ENCODE data around the gene FBXO3. TPM values are rescaled to one million over a fixed set of nuclear protein-coding genes. Genes with fewer than 3 reads are reported as not detected.

Gene FBXO3
- polyA plus RNA-seq, 3 donors, result 17.5 to 25.2 (median 21.4) TPM

DNA sequence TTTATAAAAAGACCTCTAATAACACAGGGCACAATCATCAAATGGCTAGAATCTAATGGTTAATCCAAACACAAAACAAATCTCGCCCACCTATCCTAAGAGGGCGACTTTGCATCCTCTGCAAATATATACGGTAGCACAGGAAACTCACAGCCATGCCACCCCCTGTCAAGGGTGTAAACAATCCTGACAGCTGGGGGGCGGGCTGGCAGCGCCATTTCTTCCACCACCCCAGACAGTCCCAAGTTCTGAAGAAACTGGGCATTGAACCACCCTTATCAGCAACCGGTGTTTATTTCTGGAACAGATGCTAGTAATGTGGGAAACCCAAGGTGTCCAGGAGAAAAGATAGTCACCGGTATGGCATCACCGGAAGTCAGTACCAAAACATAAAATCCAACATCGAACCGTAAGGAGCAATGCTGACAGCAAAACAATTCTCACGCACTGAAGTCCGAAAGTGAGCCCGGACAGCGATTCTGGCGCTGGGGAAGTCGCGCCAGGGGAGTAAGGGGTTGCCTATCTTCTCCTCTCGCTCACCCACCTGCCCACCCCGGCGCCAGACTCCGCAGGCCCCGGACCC is 825 bp downstream of the FBXO3 start:
- Mint-ChIP-seq H3K4me3 (peak overlapping the region; percentile 97), H3K4me1 (peaks cover 26% of the 10 kb centered on the region), H3K27ac (peak overlapping the region in 6 of 7 donors; percentile 14 to 96 (median 66)), H3K9me3 (peaks cover 0 to 4% (median 0%) of the 10 kb centered on the region in 7 donors), H3K27me3 (ENCODE audit: low read depth in 3 of 3) (peaks cover 17 to 34% (median 26%) of the 10 kb centered on the region in 3 donors), H3K36me3 (peaks cover 18 to 21% of the 10 kb centered on the region in 2 donors)
- peaks cover 10% of the 10 kb centered on the region for H4K20me1 ChIP-seq (ENCODE audit: insufficient read depth, low read length)
- H3K27me3 ChIP-seq (ENCODE audit: control insufficient read depth in 2 of 2, insufficient read depth in 2 of 2, low read length in 2 of 2), result peaks cover 15 to 33% of the 10 kb centered on the region in 2 donors
- H3K36me3 ChIP-seq (replicated peaks in 1 of 2; ENCODE audit: control insufficient read depth in 1 of 2, insufficient read depth in 2 of 2, low read length in 2 of 2), result peaks cover 14 to 18% of the 10 kb centered on the region in 2 donors
- TF ChIP-seq, protein P1, sequence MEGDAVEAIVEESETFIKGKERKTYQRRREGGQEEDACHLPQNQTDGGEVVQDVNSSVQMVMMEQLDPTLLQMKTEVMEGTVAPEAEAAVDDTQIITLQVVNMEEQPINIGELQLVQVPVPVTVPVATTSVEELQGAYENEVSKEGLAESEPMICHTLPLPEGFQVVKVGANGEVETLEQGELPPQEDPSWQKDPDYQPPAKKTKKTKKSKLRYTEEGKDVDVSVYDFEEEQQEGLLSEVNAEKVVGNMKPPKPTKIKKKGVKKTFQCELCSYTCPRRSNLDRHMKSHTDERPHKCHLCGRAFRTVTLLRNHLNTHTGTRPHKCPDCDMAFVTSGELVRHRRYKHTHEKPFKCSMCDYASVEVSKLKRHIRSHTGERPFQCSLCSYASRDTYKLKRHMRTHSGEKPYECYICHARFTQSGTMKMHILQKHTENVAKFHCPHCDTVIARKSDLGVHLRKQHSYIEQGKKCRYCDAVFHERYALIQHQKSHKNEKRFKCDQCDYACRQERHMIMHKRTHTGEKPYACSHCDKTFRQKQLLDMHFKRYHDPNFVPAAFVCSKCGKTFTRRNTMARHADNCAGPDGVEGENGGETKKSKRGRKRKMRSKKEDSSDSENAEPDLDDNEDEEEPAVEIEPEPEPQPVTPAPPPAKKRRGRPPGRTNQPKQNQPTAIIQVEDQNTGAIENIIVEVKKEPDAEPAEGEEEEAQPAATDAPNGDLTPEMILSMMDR (IDR thresholded peaks at IDR 0.05), result no peak
- 2% methylated on average over 16 of the region's 22 CpGs for WGBS (ENCODE audit: insufficient coverage)
- peak overlapping the region in 1 of 2 donors; percentile 83 for H3K27ac ChIP-seq (ENCODE audit: low read depth in 1 of 2, low read length in 2 of 2)
- peak overlapping the region; percentile 92 for H3K4me2 ChIP-seq (replicated peaks; ENCODE audit: extremely low read depth, low read length, poor library complexity, severe bottlenecking)
- H3K4me1 ChIP-seq (ENCODE audit: control insufficient read depth in 1 of 2, insufficient read depth in 2 of 2, low read length in 2 of 2), result peaks cover 18 to 25% of the 10 kb centered on the region in 2 donors
- intact Hi-C loops (cut with micrococcal nuclease), result no loop called here
- DNase-seq, result peak in 1 of 3 donors; percentile 3
- H3K9ac ChIP-seq (ENCODE audit: insufficient read depth, low read length, poor library complexity, severe bottlenecking), result peak overlapping the region; percentile 89
- H3K4me3 ChIP-seq (replicated peaks in 1 of 3; ENCODE audit: low read depth in 2 of 3, low read length in 3 of 3), result peak overlapping the region; percentile 69 to 98 (median 78)
- H2AFZ ChIP-seq (ENCODE audit: insufficient read depth, low read depth, low read length, poor library complexity, severe bottlenecking), result peak overlapping the region; percentile 97
- no peaks in the 10 kb centered on the region for H3K9me3 ChIP-seq (replicated peaks in 1 of 2; ENCODE audit: control insufficient read depth in 1 of 2, insufficient read depth in 1 of 2, low read length in 2 of 2)
- H3K79me2 ChIP-seq (ENCODE audit: insufficient read depth, low read length), result peaks cover 30% of the 10 kb centered on the region

DNA sequence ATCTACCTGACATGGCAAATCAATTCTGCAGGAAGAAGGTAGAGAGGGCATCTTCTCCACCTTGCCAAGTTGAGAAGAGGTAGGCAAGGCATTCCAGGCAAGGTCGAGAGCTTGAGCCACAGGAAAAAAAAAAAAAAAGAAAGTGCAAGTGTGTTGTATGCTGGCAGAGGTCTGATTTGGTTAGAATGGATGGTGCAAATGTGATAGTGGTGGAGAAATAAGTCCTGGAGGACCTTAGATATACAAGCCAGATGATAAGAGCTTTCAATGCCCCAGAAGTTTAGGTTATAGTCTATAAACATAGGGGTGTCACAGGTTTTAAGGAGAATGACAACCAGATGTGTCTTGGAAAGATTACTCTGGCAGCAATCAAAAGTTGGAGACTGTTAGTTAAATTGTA is 1.4 kb downstream of the FBXO3 start:
- peaks cover 15 to 28% (median 23%) of the 10 kb centered on the region in 3 donors for H3K27me3 Mint-ChIP-seq (ENCODE audit: low read depth in 3 of 3)
- Histone ChIP-seq H3K36me3 (replicated peaks in 1 of 2; ENCODE audit: control insufficient read depth in 1 of 2, insufficient read depth in 2 of 2, low read length in 2 of 2) (peaks cover 20 to 24% of the 10 kb centered on the region in 2 donors), H3K27me3 (ENCODE audit: control insufficient read depth in 2 of 2, insufficient read depth in 2 of 2, low read length in 2 of 2) (peaks cover 15 to 27% of the 10 kb centered on the region in 2 donors), H3K9me3 (replicated peaks in 1 of 2; ENCODE audit: control insufficient read depth in 1 of 2, insufficient read depth in 1 of 2, low read length in 2 of 2) (no peaks in the 10 kb centered on the region), H3K79me2 (ENCODE audit: insufficient read depth, low read length) (peaks cover 30% of the 10 kb centered on the region), H2AFZ (ENCODE audit: insufficient read depth, low read depth, low read length, poor library complexity, severe bottlenecking) (no peak overlapping the region), H4K20me1 (ENCODE audit: insufficient read depth, low read length) (peaks cover 10% of the 10 kb centered on the region), H3K4me2 (replicated peaks; ENCODE audit: extremely low read depth, low read length, poor library complexity, severe bottlenecking) (peak overlapping the region; percentile 92), H3K4me1 (ENCODE audit: control insufficient read depth in 1 of 2, insufficient read depth in 2 of 2, low read length in 2 of 2) (peaks cover 18 to 25% of the 10 kb centered on the region in 2 donors), H3K9ac (ENCODE audit: insufficient read depth, low read length, poor library complexity, severe bottlenecking) (no peak overlapping the region), H3K27ac (ENCODE audit: low read depth in 1 of 2, low read length in 2 of 2) (no peak overlapping the region), H3K4me3 (replicated peaks in 1 of 3; ENCODE audit: low read depth in 2 of 3, low read length in 3 of 3) (peak overlapping the region in 1 of 3 experiments; percentile 98)
- intact Hi-C loops (cut with micrococcal nuclease), result no loop called here
- DNase-seq, result no peak
- H3K4me3 Mint-ChIP-seq, result peak overlapping the region; percentile 3 to 45
- H3K36me3 Mint-ChIP-seq, result peaks cover 23 to 26% of the 10 kb centered on the region in 2 donors
- TF ChIP-seq, protein P1 (IDR thresholded peaks at IDR 0.05), result no peak
- peaks cover 0 to 4% (median 0%) of the 10 kb centered on the region in 7 donors for H3K9me3 Mint-ChIP-seq
- peak overlapping the region in 2 of 7 donors; percentile 22 to 47 for H3K27ac Mint-ChIP-seq
- 92% methylated on average over 1 of the region's 1 CpG for WGBS (ENCODE audit: insufficient coverage)
- H3K4me1 Mint-ChIP-seq, result peaks cover 26% of the 10 kb centered on the region
